Measurements from ENCODE around the gene AVP. TPM values are rescaled to one million over a fixed set of nuclear protein-coding genes. Genes with fewer than 3 reads are reported as not detected.

The AVP gene
- total and polyA plus RNA-seq, 2 experiments from 2014 or later, result 0.67 to 1.3 TPM

GRCh38 chr20:3082955-3083952, 1.3 kb downstream of the AVP start:
- no peak overlapping the region for H2AFZ ChIP-seq
- no peak overlapping the region for H3K4me3 ChIP-seq
- no peak overlapping the region for H3K27ac ChIP-seq
- H3K79me2 ChIP-seq, result no peaks in the 10 kb centered on the region
- no peaks in the 10 kb centered on the region for H3K36me3 ChIP-seq (replicated peaks; ENCODE audit: insufficient read depth, low read depth)
- TF ChIP-seq, protein P1, sequence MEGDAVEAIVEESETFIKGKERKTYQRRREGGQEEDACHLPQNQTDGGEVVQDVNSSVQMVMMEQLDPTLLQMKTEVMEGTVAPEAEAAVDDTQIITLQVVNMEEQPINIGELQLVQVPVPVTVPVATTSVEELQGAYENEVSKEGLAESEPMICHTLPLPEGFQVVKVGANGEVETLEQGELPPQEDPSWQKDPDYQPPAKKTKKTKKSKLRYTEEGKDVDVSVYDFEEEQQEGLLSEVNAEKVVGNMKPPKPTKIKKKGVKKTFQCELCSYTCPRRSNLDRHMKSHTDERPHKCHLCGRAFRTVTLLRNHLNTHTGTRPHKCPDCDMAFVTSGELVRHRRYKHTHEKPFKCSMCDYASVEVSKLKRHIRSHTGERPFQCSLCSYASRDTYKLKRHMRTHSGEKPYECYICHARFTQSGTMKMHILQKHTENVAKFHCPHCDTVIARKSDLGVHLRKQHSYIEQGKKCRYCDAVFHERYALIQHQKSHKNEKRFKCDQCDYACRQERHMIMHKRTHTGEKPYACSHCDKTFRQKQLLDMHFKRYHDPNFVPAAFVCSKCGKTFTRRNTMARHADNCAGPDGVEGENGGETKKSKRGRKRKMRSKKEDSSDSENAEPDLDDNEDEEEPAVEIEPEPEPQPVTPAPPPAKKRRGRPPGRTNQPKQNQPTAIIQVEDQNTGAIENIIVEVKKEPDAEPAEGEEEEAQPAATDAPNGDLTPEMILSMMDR (IDR thresholded peaks at IDR 0.05; ENCODE audit: poor library complexity), result no peak
- no peak for TF ChIP-seq EZH2 (IDR thresholded peaks at IDR 0.05; ENCODE audit: borderline replicate concordance)
- TF ChIP-seq EZH2phosphoT487 (IDR thresholded peaks at IDR 0.05; ENCODE audit: low read depth, severe bottlenecking, unreplicated experiment), result peak; percentile 58
- H3K4me1 ChIP-seq (ENCODE audit: insufficient read depth), result peaks cover 7% of the 10 kb centered on the region
- no peaks in the 10 kb centered on the region for H3K9me3 ChIP-seq (ENCODE audit: low read depth)
- no peaks in the 10 kb centered on the region for H3K9me2 ChIP-seq (replicated peaks; ENCODE audit: insufficient read depth)
- 31% methylated on average over 28 of the region's 76 CpGs for WGBS (ENCODE audit: low lambda C conversion rate, missing lambda C conversion rate)
- DNase-seq (ENCODE audit: low spot score), result no peak
- H4K20me1 ChIP-seq (ENCODE audit: insufficient read depth, poor library complexity, severe bottlenecking), result no peaks in the 10 kb centered on the region
- H3K4me2 ChIP-seq, result peak overlapping the region; percentile 85
- peaks cover 33% of the 10 kb centered on the region for H3K27me3 ChIP-seq

GRCh38 chr20:3082306-3082951, 2.1 kb downstream of the AVP start:
- peaks cover 7% of the 10 kb centered on the region for H3K4me1 ChIP-seq (ENCODE audit: insufficient read depth)
- H3K9me3 ChIP-seq (ENCODE audit: low read depth), result no peaks in the 10 kb centered on the region
- TF ChIP-seq EZH2 (IDR thresholded peaks at IDR 0.05; ENCODE audit: borderline replicate concordance) (peak; percentile 32), EZH2phosphoT487 (IDR thresholded peaks at IDR 0.05; ENCODE audit: low read depth, severe bottlenecking, unreplicated experiment) (peak; percentile 35)
- TF ChIP-seq, protein P1 (IDR thresholded peaks at IDR 0.05; ENCODE audit: poor library complexity), result no peak
- H3K4me3 ChIP-seq, result peak overlapping the region; percentile 36
- no peaks in the 10 kb centered on the region for H3K79me2 ChIP-seq
- H3K36me3 ChIP-seq (replicated peaks; ENCODE audit: insufficient read depth, low read depth), result no peaks in the 10 kb centered on the region
- peaks cover 37% of the 10 kb centered on the region for H3K27me3 ChIP-seq
- H3K27ac ChIP-seq, result no peak overlapping the region
- H3K4me2 ChIP-seq, result peak overlapping the region; percentile 85
- H2AFZ ChIP-seq, result peak overlapping the region; percentile 35
- 11% methylated on average over 33 of the region's 71 CpGs for WGBS (ENCODE audit: low lambda C conversion rate, missing lambda C conversion rate)
- no peaks in the 10 kb centered on the region for H3K9me2 ChIP-seq (replicated peaks; ENCODE audit: insufficient read depth)
- no peaks in the 10 kb centered on the region for H4K20me1 ChIP-seq (ENCODE audit: insufficient read depth, poor library complexity, severe bottlenecking)
- peak; percentile 50 for DNase-seq (ENCODE audit: low spot score)

GRCh38 chr20:3081641-3082040, 2.9 kb downstream of the AVP start:
- Histone ChIP-seq H4K20me1 (ENCODE audit: insufficient read depth, poor library complexity, severe bottlenecking) (no peaks in the 10 kb centered on the region), H3K27ac (no peak overlapping the region), H3K79me2 (no peaks in the 10 kb centered on the region), H3K9me3 (ENCODE audit: low read depth) (no peaks in the 10 kb centered on the region), H3K4me3 (no peak overlapping the region), H2AFZ (no peak overlapping the region), H3K27me3 (peaks cover 37% of the 10 kb centered on the region), H3K4me2 (no peak overlapping the region), H3K36me3 (replicated peaks; ENCODE audit: insufficient read depth, low read depth) (no peaks in the 10 kb centered on the region), H3K9me2 (replicated peaks; ENCODE audit: insufficient read depth) (no peaks in the 10 kb centered on the region), H3K4me1 (ENCODE audit: insufficient read depth) (peaks cover 7% of the 10 kb centered on the region)
- DNase-seq (ENCODE audit: low spot score), result no peak
- TF ChIP-seq, protein P1 (IDR thresholded peaks at IDR 0.05; ENCODE audit: poor library complexity), result no peak
- TF ChIP-seq EZH2 (IDR thresholded peaks at IDR 0.05; ENCODE audit: borderline replicate concordance), result no peak
- TF ChIP-seq EZH2phosphoT487 (IDR thresholded peaks at IDR 0.05; ENCODE audit: low read depth, severe bottlenecking, unreplicated experiment), result no peak
- 95% methylated on average over 11 of the region's 11 CpGs for WGBS (ENCODE audit: low lambda C conversion rate, missing lambda C conversion rate)

Measured in hepatocyte (in vitro differentiated cells).